Retinal pigment epithelial cell (primary cell): Measurements from ENCODE around the gene ARRB2.
"Not testable (repeated sequence)": the region's sequence is repeated elsewhere in the genome, so short reads cannot be mapped to it uniquely, and the experiment has no call there.

Source experiments
- DNase-seq: peaks from one replicate; pipeline ENCODE4 v3.0.0-alpha.2; 2010; ENCODE audit warnings: low read depth
- H3K4me3 ChIP-seq: 2 replicates; pipeline ENCODE4 v1.5.1; 2011; ENCODE audit warnings: mild to moderate bottlenecking, low read length, control low read depth, moderate library complexity
- TF ChIP-seq, protein P1 (sequence below): conservative IDR thresholded peaks from 2 replicates; pipeline ENCODE4 v1.5.1; 2011; ENCODE audit warnings: low read depth, low read length, control low read depth, inconsistent platforms

The ARRB2 gene

DNA sequence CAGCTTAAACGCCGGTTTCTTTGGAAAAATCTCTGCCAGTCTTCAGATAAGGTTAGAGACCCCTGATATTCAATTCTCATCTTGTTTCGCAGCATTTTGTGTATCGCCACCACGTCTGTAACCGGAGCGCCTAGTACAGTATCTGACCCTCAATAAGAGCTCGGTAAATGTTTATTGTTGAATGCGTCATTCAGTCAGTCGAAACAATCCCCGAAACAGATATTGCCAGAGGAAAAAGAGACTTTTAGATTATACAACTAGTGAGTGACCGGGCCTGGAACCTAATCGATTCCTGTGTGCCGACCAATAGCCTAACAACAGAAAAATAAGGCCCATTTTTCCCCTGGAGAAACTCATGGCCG lies 7.1 kb upstream of the ARRB2 start:
- TF ChIP-seq, protein P1, sequence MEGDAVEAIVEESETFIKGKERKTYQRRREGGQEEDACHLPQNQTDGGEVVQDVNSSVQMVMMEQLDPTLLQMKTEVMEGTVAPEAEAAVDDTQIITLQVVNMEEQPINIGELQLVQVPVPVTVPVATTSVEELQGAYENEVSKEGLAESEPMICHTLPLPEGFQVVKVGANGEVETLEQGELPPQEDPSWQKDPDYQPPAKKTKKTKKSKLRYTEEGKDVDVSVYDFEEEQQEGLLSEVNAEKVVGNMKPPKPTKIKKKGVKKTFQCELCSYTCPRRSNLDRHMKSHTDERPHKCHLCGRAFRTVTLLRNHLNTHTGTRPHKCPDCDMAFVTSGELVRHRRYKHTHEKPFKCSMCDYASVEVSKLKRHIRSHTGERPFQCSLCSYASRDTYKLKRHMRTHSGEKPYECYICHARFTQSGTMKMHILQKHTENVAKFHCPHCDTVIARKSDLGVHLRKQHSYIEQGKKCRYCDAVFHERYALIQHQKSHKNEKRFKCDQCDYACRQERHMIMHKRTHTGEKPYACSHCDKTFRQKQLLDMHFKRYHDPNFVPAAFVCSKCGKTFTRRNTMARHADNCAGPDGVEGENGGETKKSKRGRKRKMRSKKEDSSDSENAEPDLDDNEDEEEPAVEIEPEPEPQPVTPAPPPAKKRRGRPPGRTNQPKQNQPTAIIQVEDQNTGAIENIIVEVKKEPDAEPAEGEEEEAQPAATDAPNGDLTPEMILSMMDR: no peak
- H3K4me3 ChIP-seq: peak overlapping the region; percentile 93
- no peak for DNase-seq

DNA sequence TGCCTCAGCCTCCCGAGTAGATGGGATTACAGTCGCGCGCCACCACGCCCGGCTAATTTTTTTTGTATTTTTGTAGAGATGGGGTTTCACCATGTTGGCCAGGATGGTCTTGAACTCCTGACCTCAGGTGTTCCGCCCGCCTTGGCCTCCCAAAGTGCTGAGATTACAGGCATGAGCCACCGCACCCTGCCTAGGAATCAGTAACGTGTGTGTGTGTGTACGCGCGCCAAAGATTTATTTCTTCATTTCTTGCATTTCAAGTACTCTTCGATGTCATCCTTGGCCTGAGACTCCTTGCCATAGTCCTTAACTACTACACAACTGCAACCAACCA lies 5.9 kb upstream of the ARRB2 start:
- H3K4me3 ChIP-seq: peak overlapping the region; percentile 93
- not testable (repeated sequence) for DNase-seq

DNA sequence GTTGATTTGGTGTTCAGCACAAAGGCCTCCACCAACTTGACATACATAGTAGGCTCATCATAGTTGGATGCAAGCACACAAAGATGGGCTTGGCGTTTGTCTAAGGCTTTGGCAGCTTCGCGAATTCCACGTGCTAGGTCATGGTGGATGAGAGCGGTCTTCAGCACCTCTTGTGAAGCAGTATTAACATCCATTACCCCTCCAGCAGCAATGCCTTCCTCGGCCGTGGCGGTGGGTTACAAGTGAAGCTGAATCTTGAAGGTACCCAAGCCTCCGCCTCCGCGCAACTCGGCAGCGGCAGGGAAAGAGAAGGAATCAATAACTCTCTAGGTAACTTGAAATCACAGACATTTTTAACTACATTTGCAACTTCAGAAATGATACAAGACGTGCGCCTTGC lies 5.4 kb upstream of the ARRB2 start:
- TF ChIP-seq, protein P1: no peak
- DNase-seq: no peak
- H3K4me3 ChIP-seq: no peak overlapping the region

DNA sequence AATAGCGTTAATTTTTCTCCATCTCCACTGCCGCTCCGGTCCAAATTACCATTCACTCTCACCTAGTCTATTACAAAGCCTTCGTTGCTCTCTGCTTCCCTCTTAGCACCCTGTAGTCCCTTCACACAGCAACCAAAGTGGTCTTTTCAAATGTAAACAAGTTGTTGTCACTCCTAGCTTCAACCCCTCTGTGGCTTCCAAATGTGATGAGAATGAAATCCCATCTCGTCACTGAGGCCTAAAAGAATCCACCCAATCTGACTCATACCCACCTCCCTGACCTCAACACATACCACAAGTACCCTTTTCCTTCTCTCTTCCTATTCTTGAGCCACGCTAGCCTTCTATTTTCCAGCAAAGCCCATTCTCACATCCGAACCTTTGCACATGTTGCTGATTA lies 4.3 kb upstream of the ARRB2 start:
- TF ChIP-seq, protein P1: no peak
- no peak for DNase-seq
- no peak overlapping the region for H3K4me3 ChIP-seq

DNA sequence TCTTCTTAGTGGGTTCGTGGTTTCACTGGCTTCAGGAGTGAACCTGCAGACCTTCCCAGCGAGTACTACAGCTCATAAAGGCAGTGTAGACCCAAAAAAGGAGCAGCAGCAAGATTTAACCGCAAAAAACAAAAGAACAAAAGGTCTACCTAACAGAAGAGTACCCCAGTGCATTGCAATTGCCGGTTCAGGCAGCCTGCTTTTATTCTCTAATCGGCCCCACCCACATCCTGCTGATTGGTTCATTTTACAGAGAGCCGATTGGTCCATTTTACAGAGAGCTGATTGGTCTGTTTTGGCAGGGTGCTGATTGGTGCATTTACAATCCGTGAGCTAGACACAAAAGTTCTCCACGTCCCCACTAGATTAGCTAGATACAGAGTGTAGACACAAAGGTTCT lies 2.0 kb upstream of the ARRB2 start:
- no peak for DNase-seq
- no peak overlapping the region for H3K4me3 ChIP-seq
- TF ChIP-seq, protein P1: no peak

DNA sequence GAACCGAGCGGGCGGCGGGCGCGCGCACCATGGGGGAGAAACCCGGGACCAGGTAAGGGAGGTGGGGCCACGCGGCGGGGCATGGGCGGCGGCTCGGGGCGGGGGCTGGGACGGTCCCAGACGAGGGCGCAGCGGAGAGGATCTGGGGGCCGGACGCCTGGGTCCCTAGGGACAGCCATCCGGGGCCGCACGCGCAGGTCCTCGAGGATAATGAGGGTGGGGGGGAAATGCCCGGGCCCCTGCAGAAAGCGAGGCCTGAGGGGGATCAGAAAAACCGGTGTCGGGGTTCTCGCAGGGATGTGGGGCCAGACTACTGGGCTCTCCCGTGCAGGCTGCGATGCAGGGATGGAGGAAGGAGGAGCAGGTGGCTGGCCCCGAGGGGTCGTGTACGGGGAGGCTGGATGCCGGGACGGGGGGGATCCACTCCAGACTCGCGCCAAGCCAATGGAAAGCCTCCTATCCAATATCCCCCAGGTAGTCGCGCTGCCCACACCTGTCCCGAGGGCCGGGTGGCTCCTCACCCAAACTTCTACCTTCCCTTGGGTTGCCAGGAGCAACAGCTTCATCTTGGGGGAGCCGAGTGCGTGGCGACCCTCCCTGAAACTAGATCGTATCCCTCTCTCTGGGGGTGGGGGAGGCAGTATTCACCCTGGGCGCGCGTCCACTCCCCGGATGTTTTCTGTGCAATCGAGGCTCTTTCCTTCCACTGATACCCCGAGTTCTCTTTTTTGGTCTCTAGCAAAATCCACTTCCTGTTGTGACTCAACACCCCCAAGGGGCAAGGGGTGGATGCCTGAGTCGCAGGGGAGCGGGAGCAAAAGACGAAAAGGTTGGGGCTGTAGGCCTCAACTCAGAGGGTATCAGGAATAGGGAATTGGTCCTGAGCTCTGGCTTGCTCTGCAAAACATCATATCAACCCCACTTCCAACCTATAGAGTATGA lies 532 bp downstream of the ARRB2 start:
- TF ChIP-seq, protein P1: no peak
- DNase-seq: no peak
- H3K4me3 ChIP-seq: peak overlapping the region; percentile 53

DNA sequence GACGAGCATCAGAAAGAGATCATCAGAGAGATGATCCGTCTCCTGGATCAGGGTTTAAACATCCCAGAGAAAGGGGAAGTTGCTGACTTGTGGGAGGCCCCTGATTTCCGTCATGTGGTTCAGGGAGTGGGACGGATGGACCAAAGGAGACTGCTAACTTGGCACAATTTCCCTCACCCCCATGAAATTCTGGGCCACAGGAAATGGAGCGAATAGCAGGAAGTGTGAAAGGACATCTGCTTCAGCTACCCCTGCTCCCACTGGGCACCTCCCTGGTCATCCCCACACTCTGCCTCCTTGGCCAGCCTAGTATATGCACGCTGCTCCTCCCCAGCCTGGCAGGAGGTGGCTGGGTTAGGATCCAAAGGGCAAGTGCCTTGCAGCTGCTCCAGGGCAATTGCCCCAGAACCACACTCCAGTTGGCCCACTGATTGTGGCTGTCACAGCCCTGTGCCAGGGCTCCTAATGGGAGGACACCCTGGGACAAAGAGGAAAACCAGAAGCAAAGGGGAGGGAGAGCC lies 1.3 kb downstream of the ARRB2 start:
- DNase-seq: no peak
- no peak overlapping the region for H3K4me3 ChIP-seq

More for the DNA sequence above, 1.3 kb downstream of the ARRB2 start:
- TF ChIP-seq, protein P1: no peak
